WTC11 (cell line): ENCODE measurements around the gene MVB12A.

Experiments
- CTCF ChIP-seq: fragments of 200-600 bp; IDR thresholded peaks from 2 replicates; pipeline ENCODE4 v1.8.0; 2022; ENCODE audit warnings: antibody characterized with exemption
- ETV6 ChIP-seq: sonication (generic); formaldehyde crosslinking; IDR thresholded peaks from 2 replicates; pipeline ENCODE4 v1.8.1; 2022; ENCODE audit warnings: mild to moderate bottlenecking, missing genetic modification reagents
- IRF1 ChIP-seq: sonication (generic); formaldehyde crosslinking; IDR thresholded peaks from 2 replicates; pipeline ENCODE4 v1.8.0; 2023; ENCODE audit warnings: missing genetic modification reagents
- NR2C2 ChIP-seq: sonication (generic); formaldehyde crosslinking; IDR thresholded peaks from 2 replicates; pipeline ENCODE4 v1.8.0; 2022; ENCODE audit warnings: mild to moderate bottlenecking, missing genetic modification reagents
- OVOL2 ChIP-seq: fragments of 250-450 bp; sonication (Bioruptor Pico); IDR thresholded peaks from 2 replicates; pipeline ENCODE4 v1.9.0; 2021; ENCODE audit warnings: mild to moderate bottlenecking, borderline replicate concordance
- TEAD4 ChIP-seq: sonication (generic); formaldehyde crosslinking; IDR thresholded peaks from 2 replicates; pipeline ENCODE4 v1.8.0; 2022; ENCODE audit warnings: mild to moderate bottlenecking, missing genetic modification reagents
- ZNF232 ChIP-seq: sonication (generic); formaldehyde crosslinking; IDR thresholded peaks from 2 replicates; pipeline ENCODE4 v1.8.0; 2022; ENCODE audit warnings: mild to moderate bottlenecking, missing genetic modification reagents

GRCh38 chr19:17468302-17469091 lies 48.6 kb downstream of the MVB12A start:
- no peak for TF ChIP-seq CTCF
- TF ChIP-seq NR2C2 (CRISPR knock-in tag) = no peak
- TF ChIP-seq TEAD4 (CRISPR knock-in tag) = no peak
- TF ChIP-seq ZNF232 (CRISPR knock-in tag) = no peak
- TF ChIP-seq ETV6 (CRISPR knock-in tag) = no peak
- TF ChIP-seq OVOL2 (CRISPR knock-in tag) = no peak
- no peak for TF ChIP-seq IRF1 (CRISPR knock-in tag)
